Keratinocyte (primary cell): ENCODE measurements around the gene MSI2. TPM values are rescaled to one million over a fixed set of nuclear protein-coding genes. Genes with fewer than 3 reads are reported as not detected.

Experiments used
- DNase-seq: peaks from one replicate; pipeline ENCODE4 v3.0.0-alpha.2; 2011; ENCODE audit warnings: low read depth, missing footprints, low spot score
- FAIRE-seq: peaks from 2 replicates; lab custom pipeline; 2011; peaks lifted over from hg19 to GRCh38; lab: Jason Lieb, UNC
- H2AFZ ChIP-seq: 2 replicates; pipeline ENCODE4 v1.6.0; 2012; ENCODE audit warnings: low read length, control low read depth, inconsistent platforms; ENCODE audit not compliant: control insufficient read depth
- H3K27ac ChIP-seq: 2 replicates; pipeline ENCODE4 v1.5.1; 2011; ENCODE audit warnings: low read length; ENCODE audit not compliant: control insufficient read depth, insufficient read depth
- H3K27me3 ChIP-seq: 3 replicates; pipeline ENCODE4 v1.6.0; 2011; ENCODE audit warnings: low read length; ENCODE audit not compliant: control insufficient read depth, insufficient read depth; ENCODE audit errors: extremely low read depth
- H3K36me3 ChIP-seq, 2 experiments: 2 replicates in 1 of 2; 3 replicates in 1 of 2; pipeline ENCODE4 v1.5.1; 2011; ENCODE audit warnings: low read length in 2 of 2, mild to moderate bottlenecking in 1 of 2; ENCODE audit not compliant: control insufficient read depth in 2 of 2, insufficient read depth in 2 of 2; ENCODE audit errors: extremely low read depth in 1 of 2
- H3K4me1 ChIP-seq: 3 replicates; pipeline ENCODE4 v1.5.1; 2011; ENCODE audit warnings: low read length; ENCODE audit not compliant: control insufficient read depth, insufficient read depth; ENCODE audit errors: extremely low read depth
- H3K4me2 ChIP-seq: 3 replicates; pipeline ENCODE4 v1.6.0; 2011; ENCODE audit warnings: low read depth, low read length; ENCODE audit not compliant: control insufficient read depth, insufficient read depth; ENCODE audit errors: extremely low read depth
- H3K4me3 ChIP-seq, 3 experiments: fragments of 200-600 bp in 1 of 3; sonication (generic) in 1 of 3; 2 replicates in 2 of 3; 3 replicates in 1 of 3; pipeline ENCODE4 v1.5.1; 2011 to 2016; ENCODE audit warnings: low read length in 3 of 3, mild to moderate bottlenecking in 3 of 3, control low read depth in 2 of 3, inconsistent platforms in 1 of 3, low read depth in 1 of 3, mixed read lengths in 1 of 3, mixed run types in 1 of 3, moderate library complexity in 1 of 3; ENCODE audit not compliant: control insufficient read depth in 2 of 3, insufficient read depth in 2 of 3; ENCODE audit errors: extremely low read depth in 1 of 3
- H3K79me2 ChIP-seq: 2 replicates; pipeline ENCODE4 v1.6.0; 2012; ENCODE audit warnings: low read length; ENCODE audit not compliant: control insufficient read depth, insufficient read depth
- H3K9ac ChIP-seq: 3 replicates; pipeline ENCODE4 v1.6.0; 2011; ENCODE audit warnings: low read length; ENCODE audit not compliant: control insufficient read depth, insufficient read depth; ENCODE audit errors: extremely low read depth
- H3K9me1 ChIP-seq: 3 replicates; pipeline ENCODE4 v1.6.0; 2011; ENCODE audit warnings: low read length; ENCODE audit not compliant: control insufficient read depth, insufficient read depth; ENCODE audit errors: extremely low read depth
- H3K9me3 ChIP-seq: 2 replicates; pipeline ENCODE4 v1.5.1; 2012; ENCODE audit warnings: low read depth, low read length; ENCODE audit not compliant: control insufficient read depth
- H4K20me1 ChIP-seq: 3 replicates; pipeline ENCODE4 v1.6.0; 2011; ENCODE audit warnings: low read length; ENCODE audit not compliant: control insufficient read depth, insufficient read depth; ENCODE audit errors: extremely low read depth
- EZH2 ChIP-seq: IDR thresholded peaks from one replicate; pipeline ENCODE4 v1.6.1; 2012; ENCODE audit warnings: inconsistent platforms, mild to moderate bottlenecking, low read length, moderate library complexity
- dilution Hi-C: fragments of 300-500 bp; cut with MboI; formaldehyde crosslinking; loops from one replicate; pipeline ENCODE4 v1.7.0; 2020; ENCODE audit warnings: low sequenced_read_pairs; ENCODE audit not compliant: extremely low pct_ligation_motif_present
- polyA plus RNA-seq, 5 experiments: library from polyadenylated mRNA; depleted of rRNA in 3 of 5; stranded (reverse) in 3 of 5; stranded (forward) in 1 of 5; unstranded in 1 of 5; fragments of >200 nt; gene quantifications; 1 replicate in 1 of 5; 2 replicates in 3 of 5; 3 replicates in 1 of 5; pipeline versions ENCODE4 v1.2.1 to v1.2.3, GENCODE V29; 2011 to 2012; ENCODE audit warnings: missing spikeins in 2 of 5, low read depth in 1 of 5, low replicate concordance in 1 of 5
- TF ChIP-seq, protein P1 (sequence below), 3 experiments: IDR thresholded peaks in 1 of 3; conservative IDR thresholded peaks in 1 of 3; optimal IDR thresholded peaks in 1 of 3; 2 replicates in 2 of 3; 3 replicates in 1 of 3; pipeline versions ENCODE3 to v1.5.1; 2011; ENCODE audit warnings: low read length in 3 of 3, mild to moderate bottlenecking in 3 of 3, moderate library complexity in 2 of 3, control low read depth in 1 of 3, inconsistent platforms in 1 of 3; ENCODE audit not compliant: insufficient read depth in 2 of 3; ENCODE audit errors: extremely low read depth in 1 of 3

The MSI2 gene
- polyA plus RNA-seq, 1 donor (not counting 4 experiments of a cell fraction or from before 2014, with no cell fraction given): 22.3 TPM

DNA sequence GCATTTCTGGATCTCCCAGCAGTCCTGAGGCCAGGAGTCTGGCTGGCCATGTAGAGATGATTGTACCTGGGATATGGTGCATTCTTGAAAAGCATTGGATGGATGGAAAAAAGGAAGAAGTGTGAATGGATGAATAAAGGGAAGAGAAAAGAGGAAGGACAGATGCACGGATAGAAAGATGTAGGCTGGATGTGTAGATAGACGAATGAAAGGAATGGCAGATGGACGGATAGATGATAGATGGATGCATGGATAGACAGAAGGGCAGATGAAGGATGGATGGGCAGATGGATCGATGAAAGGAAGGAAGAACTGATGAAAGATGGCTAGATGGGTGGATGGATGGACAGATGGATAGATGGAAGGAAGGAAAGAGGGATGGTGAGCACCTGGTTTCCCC lies 210.9 kb downstream of the MSI2 start:
- no peaks in the 10 kb centered on the region for H3K27me3 ChIP-seq
- no peak overlapping the region for H3K4me2 ChIP-seq
- no peaks in the 10 kb centered on the region for H3K4me1 ChIP-seq
- no peak overlapping the region for H3K4me3 ChIP-seq
- no peak overlapping the region for H2AFZ ChIP-seq
- FAIRE-seq (no peak), DNase-seq (no peak)
- TF ChIP-seq, protein P1, sequence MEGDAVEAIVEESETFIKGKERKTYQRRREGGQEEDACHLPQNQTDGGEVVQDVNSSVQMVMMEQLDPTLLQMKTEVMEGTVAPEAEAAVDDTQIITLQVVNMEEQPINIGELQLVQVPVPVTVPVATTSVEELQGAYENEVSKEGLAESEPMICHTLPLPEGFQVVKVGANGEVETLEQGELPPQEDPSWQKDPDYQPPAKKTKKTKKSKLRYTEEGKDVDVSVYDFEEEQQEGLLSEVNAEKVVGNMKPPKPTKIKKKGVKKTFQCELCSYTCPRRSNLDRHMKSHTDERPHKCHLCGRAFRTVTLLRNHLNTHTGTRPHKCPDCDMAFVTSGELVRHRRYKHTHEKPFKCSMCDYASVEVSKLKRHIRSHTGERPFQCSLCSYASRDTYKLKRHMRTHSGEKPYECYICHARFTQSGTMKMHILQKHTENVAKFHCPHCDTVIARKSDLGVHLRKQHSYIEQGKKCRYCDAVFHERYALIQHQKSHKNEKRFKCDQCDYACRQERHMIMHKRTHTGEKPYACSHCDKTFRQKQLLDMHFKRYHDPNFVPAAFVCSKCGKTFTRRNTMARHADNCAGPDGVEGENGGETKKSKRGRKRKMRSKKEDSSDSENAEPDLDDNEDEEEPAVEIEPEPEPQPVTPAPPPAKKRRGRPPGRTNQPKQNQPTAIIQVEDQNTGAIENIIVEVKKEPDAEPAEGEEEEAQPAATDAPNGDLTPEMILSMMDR (optimal IDR thresholded peaks at IDR 0.05 in 1 of 3, IDR thresholded peaks at IDR 0.05 in 1 of 3, conservative IDR thresholded peaks at IDR 0.05 in 1 of 3; ENCODE audit: extremely low read depth in 1 of 3, insufficient read depth in 2 of 3, low read length in 3 of 3): no peak
- no peak for TF ChIP-seq EZH2
- H3K9ac ChIP-seq: no peak overlapping the region
- H4K20me1 ChIP-seq: no peaks in the 10 kb centered on the region
- no peaks in the 10 kb centered on the region for H3K36me3 ChIP-seq
- H3K9me3 ChIP-seq: no peaks in the 10 kb centered on the region
- no peaks in the 10 kb centered on the region for H3K9me1 ChIP-seq
- H3K79me2 ChIP-seq: no peaks in the 10 kb centered on the region
- dilution Hi-C loops: no loop called here
- H3K27ac ChIP-seq: no peak overlapping the region

DNA sequence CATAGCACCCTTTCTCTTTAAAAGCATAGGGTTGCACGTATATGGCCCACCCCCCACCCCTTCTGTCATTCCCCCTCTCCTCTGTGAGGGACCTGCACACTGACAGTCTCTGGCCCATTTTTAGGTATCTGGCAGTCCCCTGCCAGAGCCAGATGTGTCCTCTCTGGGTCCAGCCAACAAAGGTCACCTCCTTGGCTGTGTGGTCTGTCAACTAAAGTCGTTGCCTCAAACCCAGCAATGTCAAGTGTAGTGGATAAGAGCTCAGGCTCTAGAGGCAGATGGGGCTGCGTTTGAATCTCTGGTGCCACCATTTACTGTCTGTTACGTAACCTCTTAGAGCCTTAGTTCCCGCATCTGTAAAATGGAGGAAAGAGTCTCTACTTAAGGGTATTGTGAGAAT lies 211.5 kb downstream of the MSI2 start:
- no peak overlapping the region for H3K27ac ChIP-seq
- no peaks in the 10 kb centered on the region for H3K9me3 ChIP-seq
- H2AFZ ChIP-seq: no peak overlapping the region
- no peaks in the 10 kb centered on the region for H3K36me3 ChIP-seq
- H3K79me2 ChIP-seq: no peaks in the 10 kb centered on the region
- dilution Hi-C loops: no loop called here
- no peak overlapping the region for H3K9ac ChIP-seq
- no peaks in the 10 kb centered on the region for H3K4me1 ChIP-seq
- H3K27me3 ChIP-seq: no peaks in the 10 kb centered on the region
- no peaks in the 10 kb centered on the region for H3K9me1 ChIP-seq
- TF ChIP-seq, protein P1 (optimal IDR thresholded peaks at IDR 0.05 in 1 of 3, IDR thresholded peaks at IDR 0.05 in 1 of 3, conservative IDR thresholded peaks at IDR 0.05 in 1 of 3; ENCODE audit: extremely low read depth in 1 of 3, insufficient read depth in 2 of 3, low read length in 3 of 3): no peak
- TF ChIP-seq EZH2: no peak
- no peak for FAIRE-seq
- no peaks in the 10 kb centered on the region for H4K20me1 ChIP-seq
- no peak overlapping the region for H3K4me2 ChIP-seq
- no peak overlapping the region for H3K4me3 ChIP-seq
- no peak for DNase-seq
